ENCODE results near the gene PAXX. TPM values are rescaled to one million over a fixed set of nuclear protein-coding genes. Genes with fewer than 3 reads are reported as not detected.

PAXX gene
- total RNA-seq, 4 donors from 2014 or later: 5.1 to 30.6 (median 26.9) TPM

GRCh38 chr9:136983167-136983566, 9.1 kb upstream of the PAXX start:
- TF ChIP-seq CTCF (IDR thresholded peaks at IDR 0.05; ENCODE audit: low read depth): no peak

- TF ChIP-seq CTCF (IDR thresholded peaks at IDR 0.05; ENCODE audit: low read depth): no peak
Observed at GRCh38 chr9:136983656-136984314, 8.4 kb upstream of the PAXX start.

GRCh38 chr9:136984464-136985026, 7.7 kb upstream of the PAXX start:
- no peak for TF ChIP-seq CTCF (IDR thresholded peaks at IDR 0.05; ENCODE audit: low read depth)

- no peak for TF ChIP-seq CTCF (IDR thresholded peaks at IDR 0.05; ENCODE audit: low read depth)
Observed at GRCh38 chr9:136985027-136985602, 7.1 kb upstream of the PAXX start.

GRCh38 chr9:136985853-136986252, 6.4 kb upstream of the PAXX start:
- TF ChIP-seq CTCF (IDR thresholded peaks at IDR 0.05; ENCODE audit: low read depth): no peak

GRCh38 chr9:136988872-136989271, 3.4 kb upstream of the PAXX start:
- no peak for TF ChIP-seq CTCF (IDR thresholded peaks at IDR 0.05; ENCODE audit: low read depth)

GRCh38 chr9:136990242-136990911, 1.8 kb upstream of the PAXX start:
- no peak for TF ChIP-seq CTCF (IDR thresholded peaks at IDR 0.05; ENCODE audit: low read depth)

Measured in subcutaneous adipose tissue (tissue), 4 donors.